ENCODE results near the gene CENPX.

DNA sequence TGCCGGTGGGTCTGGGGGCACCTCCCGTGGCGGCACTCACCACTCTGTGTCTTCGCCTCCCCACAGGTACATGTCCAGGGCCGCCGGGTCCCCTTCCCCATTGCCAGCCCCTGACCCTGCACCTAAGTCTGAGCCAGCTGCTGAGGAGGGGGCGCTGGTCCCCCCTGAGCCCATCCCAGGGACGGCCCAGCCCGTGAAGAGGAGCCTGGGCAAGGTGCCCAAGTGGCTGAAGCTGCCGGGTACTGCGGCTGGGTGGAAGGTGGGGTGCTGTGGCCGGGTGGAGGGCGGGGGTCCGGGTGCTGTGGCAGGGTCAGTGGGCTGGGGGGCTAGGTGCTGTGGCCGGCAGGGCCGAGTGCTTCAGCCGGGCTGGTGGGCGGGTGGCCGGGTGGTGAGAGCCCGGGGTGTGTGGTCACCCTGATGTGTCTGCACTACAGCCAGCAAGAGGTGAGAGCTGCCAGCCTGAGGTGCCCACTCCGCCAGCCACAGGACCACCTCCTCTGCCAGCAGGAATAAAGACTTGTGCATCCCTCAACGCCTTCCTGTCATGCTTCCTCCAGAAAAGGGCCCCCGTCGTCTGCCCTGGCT lies 5.7 kb downstream of the CENPX start:
- TF ChIP-seq, protein P1, sequence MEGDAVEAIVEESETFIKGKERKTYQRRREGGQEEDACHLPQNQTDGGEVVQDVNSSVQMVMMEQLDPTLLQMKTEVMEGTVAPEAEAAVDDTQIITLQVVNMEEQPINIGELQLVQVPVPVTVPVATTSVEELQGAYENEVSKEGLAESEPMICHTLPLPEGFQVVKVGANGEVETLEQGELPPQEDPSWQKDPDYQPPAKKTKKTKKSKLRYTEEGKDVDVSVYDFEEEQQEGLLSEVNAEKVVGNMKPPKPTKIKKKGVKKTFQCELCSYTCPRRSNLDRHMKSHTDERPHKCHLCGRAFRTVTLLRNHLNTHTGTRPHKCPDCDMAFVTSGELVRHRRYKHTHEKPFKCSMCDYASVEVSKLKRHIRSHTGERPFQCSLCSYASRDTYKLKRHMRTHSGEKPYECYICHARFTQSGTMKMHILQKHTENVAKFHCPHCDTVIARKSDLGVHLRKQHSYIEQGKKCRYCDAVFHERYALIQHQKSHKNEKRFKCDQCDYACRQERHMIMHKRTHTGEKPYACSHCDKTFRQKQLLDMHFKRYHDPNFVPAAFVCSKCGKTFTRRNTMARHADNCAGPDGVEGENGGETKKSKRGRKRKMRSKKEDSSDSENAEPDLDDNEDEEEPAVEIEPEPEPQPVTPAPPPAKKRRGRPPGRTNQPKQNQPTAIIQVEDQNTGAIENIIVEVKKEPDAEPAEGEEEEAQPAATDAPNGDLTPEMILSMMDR (IDR thresholded peaks at IDR 0.05), result no peak
- TF ChIP-seq ZFX (IDR thresholded peaks at IDR 0.05; ENCODE audit: borderline replicate concordance), result no peak

Data from 22Rv1 (cell line).